NCI-H187 treated with DMSO at 0.1 percent for 48 hours (cell line): Measurements from ENCODE around the gene YARS1.
A peak's percentile ranks its signal among the peaks of the same experiment; 100 is the strongest.
"Not testable (repeated sequence)": the region's sequence is repeated elsewhere in the genome, so short reads cannot be mapped to it uniquely, and the experiment has no call there.

Source experiments
- DNase-seq: peaks from one replicate; lab custom pipeline; 2025; lab: John Stamatoyannopoulos, UW

Gene YARS1

DNA sequence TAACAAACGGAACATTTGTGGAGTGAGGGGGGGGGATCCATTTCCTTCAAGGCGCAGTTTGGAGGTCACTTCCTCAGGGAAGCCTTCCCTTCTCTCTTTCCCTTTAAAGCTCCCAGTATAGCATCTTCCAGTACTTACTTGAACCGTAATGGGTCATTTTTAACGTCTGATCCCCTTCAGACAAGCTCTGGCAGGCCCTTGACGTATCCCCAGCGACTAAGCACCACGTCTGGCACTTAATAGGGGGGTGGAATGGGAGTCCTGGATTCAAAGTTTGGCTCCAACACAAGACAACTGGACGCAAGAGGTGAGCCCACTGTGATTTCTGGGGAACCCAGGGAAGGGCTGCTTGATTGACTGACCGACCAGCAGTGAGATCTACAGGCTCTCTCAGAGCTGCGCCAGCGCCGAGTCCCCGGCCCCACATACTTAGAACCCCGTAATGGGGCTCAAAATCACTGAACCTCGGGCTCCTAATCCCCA lies 441 bp downstream of the YARS1 start:
- DNase-seq: no peak

GRCh38 chr1:32813941-32814739 lies 3.0 kb downstream of the YARS1 start:
- no peak for DNase-seq

DNA sequence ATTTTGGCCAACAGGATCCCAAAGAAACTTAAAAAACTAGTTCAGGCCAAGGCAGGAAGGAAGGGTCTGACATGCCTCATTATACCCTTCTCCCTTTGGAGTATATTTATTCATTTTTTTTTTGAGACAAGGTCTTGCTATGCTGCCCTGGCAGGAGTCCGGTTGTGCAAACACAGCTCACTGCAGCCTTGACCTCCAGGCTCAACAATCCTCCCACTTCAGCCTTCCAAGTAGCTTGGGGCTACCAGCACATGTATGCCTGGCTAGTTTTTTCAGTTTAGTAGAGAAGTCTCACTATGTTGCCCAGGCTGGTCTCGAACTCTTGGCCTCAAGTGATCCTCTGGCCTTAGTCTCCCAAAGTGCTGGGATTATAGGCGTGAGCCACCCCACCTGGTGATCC lies 5.2 kb downstream of the YARS1 start:
- DNase-seq: no peak

- DNase-seq: no peak
These were observed 5.9 kb downstream of the YARS1 start for GRCh38 chr1:32811265-32811664.

DNA sequence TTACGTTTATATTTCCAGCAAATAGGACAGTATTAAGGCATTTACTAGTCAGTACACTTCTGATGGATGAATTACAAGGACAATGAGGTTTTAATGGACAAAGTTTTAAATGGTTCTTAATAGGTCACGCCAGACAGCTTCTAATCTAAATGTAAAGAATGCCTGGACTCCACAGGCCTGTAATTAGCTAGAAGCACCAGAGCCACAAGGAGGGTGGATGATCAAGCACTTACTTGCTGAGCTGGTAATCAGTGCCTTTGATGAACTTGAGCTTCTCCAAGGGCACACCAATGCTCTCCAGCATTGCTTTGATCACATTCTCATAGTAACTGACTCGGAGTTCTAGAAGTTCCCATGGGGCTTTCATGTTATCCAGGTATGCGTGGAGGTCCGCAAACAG lies 6.8 kb downstream of the YARS1 start:
- no peak for DNase-seq

- DNase-seq: no peak
These were observed 8.6 kb downstream of the YARS1 start for GRCh38 chr1:32808580-32808979.

DNA sequence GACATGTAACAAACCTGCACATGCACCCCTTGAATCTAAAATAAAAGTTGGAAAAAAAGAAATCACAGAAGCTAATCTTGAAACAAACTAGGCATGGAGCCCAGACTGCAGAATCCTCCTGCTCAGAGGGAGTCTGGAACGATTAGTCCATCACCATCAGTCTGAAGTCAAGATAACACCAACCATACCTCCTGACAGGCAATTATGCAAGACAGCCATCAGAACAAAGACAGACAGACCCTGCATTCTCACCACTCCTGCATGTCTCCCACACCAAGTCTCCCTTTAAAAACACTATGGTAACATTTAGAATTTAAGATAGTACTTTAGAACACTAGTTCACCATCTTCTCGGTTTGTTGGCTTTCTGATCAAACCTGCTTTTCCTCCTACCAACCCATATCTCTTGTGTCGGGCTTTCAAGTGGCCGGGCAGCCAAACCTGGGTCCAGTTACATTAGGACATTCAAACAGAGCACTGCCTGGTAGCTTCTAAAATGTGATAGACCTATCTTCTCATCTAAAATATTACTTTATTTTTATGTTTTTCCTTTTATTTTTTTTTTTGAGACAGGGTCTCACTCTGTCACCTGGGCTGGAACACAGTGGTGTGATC lies 10.1 kb downstream of the YARS1 start:
- DNase-seq: no peak

DNA sequence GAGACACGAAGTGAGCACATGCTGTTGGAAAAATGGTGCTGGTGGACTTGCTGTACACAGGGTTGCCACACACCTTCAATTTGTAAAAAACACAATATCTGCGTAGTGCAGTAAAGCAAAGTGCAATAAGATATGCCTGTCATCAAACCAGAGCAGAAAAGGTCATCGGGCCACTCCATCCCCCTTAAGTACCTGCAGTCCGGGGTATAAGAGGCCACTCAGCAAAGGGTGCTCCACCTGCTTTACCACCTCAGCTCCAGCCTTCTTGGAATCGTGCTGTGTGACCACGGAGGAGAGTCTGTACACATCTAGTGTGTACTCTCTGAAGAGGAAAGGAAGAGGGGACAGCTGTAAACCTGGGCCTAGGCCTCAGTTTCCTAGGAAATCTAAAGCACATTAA lies 10.9 kb downstream of the YARS1 start:
- DNase-seq: peak; percentile 38

DNA sequence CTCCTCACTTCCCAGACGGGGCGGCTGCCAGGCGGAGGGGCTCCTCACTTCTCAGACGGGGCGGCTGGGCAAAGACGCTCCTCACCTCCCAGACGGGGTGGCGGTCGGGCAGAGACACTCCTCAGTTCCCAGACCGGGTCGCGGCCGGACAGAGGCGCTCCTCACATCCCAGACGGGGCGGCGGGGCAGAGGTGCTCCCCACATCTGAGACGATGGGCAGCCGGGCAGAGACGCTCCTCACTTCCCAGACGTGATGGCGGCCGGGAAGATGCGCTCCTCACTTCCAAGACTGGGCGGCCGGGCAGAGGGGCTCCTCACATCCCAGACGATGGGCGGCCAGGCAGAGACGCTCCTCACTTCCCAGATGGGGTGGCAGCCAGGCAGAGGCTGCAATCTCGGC lies 12.7 kb downstream of the YARS1 start:
- DNase-seq: not testable (repeated sequence)

DNA sequence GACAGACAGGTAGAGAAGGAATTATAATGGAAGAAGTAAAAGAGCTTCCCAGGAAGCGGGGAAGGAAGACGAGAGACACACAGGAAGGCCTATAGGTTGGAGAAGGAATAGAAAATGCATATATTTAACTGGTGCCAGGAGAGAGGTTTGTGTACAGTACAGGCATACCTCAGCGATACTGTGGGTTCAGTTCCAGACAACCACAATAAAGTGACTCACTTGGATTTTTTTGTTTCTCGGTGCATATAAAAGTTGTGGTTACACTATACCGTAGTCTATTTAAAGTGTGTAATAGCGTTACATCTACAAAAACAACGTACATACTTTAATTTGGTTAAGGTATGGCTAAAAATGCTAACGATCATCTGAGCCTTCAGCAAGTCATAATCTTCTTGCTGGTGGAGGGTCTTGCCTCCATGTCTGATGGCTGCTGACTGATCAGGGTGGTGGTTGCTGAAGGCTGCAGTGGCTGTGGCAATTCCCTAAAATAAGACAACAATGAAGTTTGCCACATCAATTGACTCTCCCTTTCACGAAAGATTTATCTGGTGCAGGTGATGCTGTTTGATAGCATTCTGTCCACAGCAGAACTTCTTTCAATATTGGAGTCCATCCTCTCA lies 16.0 kb downstream of the YARS1 start:
- no peak for DNase-seq

DNA sequence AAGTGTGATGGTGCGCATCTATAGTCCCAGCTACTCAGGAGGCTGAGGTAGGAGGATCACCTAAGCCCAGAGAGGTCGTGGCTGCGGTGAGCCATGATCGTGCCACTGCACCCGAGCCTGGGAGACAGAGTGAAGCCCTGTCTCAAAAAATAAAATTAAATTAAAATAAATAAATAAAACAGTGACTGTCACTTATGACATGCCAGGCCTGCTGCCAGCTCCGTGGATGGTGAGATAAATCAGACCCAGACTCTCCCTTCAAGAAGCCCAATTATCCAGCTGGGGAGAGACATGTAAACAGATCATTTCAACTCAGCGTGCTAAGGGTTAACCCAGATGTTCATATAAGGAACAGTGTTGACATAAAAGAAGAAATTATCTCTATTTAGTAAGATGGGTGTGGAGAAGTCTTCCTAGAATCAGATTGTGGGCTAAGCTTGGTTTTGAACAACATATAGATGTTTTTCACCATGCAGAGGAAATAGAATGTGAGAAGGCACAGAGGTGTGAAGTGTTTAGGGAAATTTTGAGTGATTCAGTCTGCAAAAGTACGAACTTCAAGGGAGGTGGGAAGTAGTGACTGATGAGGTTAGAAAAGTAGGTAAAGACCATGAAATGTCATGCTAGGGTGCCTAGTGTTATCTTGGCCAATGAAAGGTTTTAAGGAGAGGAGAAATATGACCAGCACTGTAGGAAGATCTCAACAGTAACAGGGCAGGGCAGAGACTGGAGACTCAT lies 18.3 kb downstream of the YARS1 start:
- DNase-seq: no peak

DNA sequence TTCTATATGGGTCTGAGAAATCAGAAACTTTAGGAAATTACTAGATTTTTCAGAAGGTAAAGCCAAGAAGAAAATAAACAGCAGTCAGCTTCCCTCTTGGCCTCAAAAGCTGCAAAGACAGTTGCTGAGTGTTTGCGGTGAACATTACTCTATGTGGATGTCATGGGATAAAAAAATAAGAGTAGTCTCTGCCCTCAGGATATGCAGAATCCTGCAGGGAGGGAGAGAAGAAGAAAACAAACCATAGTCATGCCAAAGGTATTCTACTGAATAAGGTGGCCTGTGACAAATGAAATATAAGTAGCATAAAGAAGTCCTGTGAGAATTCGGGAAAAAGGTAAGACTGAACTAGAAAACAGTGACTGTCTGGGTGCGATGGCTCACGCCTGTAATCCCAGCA lies 19.0 kb downstream of the YARS1 start:
- DNase-seq: no peak

- no peak for DNase-seq
These were observed 19.7 kb downstream of the YARS1 start for GRCh38 chr1:32797456-32797855.

DNA sequence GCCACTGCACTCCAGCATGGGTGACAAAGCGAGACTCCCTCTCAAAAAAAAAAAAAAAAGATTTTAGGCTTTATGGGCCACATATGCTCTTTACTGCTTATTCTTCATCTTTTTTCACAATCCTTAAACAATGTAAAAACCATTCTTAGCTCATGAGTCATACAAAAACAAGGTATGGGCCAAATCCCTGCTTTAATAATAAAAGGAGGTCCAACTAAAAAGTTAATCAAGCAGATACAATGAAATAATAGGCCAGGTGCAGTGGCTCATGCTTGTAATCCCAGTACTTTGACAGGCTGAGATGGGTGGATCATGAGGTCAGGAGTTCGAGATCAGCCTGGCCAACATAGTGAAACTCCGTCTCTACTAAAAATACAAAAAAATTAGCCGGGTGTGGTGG lies 21.4 kb downstream of the YARS1 start:
- not testable (repeated sequence) for DNase-seq

GRCh38 chr1:32791881-32792280 lies 25.3 kb downstream of the YARS1 start:
- DNase-seq: no peak

- DNase-seq: not testable (repeated sequence)
These were observed 27.8 kb downstream of the YARS1 start for GRCh38 chr1:32789356-32789755.

GRCh38 chr1:32786856-32787255 lies 30.3 kb downstream of the YARS1 start:
- no peak for DNase-seq

DNA sequence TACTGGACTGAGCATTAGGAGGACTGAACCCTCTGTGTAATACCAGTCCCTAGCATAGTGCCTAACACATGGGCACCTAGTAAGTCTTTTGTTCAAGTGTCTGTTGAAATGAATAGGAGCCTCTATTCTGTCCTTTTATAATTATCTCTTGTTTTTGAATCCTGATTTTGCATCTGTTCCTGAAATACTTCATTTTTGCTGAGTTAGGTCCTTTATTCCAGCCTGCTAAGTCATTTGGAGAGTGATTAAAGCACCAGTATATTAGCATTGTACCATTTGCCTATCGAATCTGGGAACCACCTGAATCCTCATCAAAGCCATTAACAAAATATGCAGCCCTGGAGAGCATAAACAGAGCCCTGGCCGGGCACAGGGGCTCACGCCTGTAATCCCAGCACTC lies 32.3 kb downstream of the YARS1 start:
- no peak for DNase-seq

DNA sequence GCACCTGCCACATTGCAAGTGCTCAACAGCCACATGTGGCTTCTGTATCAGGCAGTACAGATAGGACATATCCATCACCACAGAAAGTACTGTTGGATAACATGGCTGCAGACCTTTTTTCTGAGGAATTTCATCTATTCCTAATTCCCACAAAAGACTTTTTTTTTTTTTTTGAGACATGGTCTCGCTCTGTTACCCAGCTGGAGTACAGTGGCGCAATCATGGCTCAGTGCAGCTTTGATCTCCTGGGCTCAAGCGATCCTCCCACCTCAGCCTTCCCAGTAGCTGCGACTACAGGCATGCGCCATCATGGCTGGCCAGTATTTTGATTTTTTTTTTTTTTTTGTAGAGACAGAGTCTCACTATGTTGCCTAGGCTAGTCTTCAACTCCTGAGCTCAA lies 33.3 kb downstream of the YARS1 start:
- no peak for DNase-seq

GRCh38 chr1:32782086-32782485 lies 35.1 kb downstream of the YARS1 start:
- DNase-seq: no peak

DNA sequence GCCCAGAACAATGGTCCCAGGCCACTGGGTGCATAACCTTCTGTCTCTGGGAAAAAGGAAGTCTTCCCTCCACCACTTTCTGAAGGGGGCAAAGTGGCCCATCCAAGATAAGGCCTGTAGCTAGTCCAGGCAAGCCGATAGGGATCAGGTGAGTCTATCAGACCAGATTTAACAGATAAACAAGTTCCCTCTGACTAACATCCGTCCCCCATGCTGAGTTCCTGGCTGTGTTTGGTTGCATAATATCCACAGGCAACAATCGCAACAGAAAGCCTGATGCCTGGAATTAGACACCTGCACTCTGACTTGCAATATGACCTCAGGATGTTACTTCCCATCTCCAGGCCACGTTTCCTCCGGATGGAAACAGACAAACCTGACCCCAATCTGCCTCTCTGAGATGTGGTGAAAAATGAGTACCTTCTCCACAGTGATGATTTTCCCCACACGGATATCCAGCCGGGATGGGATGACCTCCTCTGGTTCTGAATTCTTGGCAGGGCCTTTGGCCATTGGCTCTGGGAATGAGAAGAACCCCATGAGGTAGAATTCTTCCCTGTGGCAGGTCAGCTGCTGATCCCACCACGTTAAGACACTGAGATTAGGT lies 36.4 kb downstream of the YARS1 start:
- no peak for DNase-seq

GRCh38 chr1:32780005-32780404 lies 37.2 kb downstream of the YARS1 start:
- DNase-seq: no peak
